ENCODE data around the gene ELOVL7.

GRCh38 chr5:60722416-60722815 lies 121.7 kb downstream of the ELOVL7 start:
- no peak for TF ChIP-seq CTCF (IDR thresholded peaks at IDR 0.05; ENCODE audit: poor library complexity)
- TF ChIP-seq EZH2 (IDR thresholded peaks at IDR 0.05; ENCODE audit: borderline replicate concordance): no peak

All from hepatocyte (in vitro differentiated cells).